ENCODE data around the gene KRT222.

GRCh38 chr17:40605306-40605705 lies 59.7 kb downstream of the KRT222 start:
- no peak for TF ChIP-seq EZH2phosphoT487 (IDR thresholded peaks at IDR 0.05; ENCODE audit: borderline replicate concordance, low read depth, low read length)
- TF ChIP-seq CTCF (conservative IDR thresholded peaks at IDR 0.05; ENCODE audit: low read length), result no peak
